Ascending aorta (tissue), 2 donors: Measurements from ENCODE around the gene SNX9. TPM values are rescaled to one million over a fixed set of nuclear protein-coding genes. Genes with fewer than 3 reads are reported as not detected.

Experiments used
- DNase-seq, 2 donors: peaks; one replicate each; pipeline ENCODE4 v3.0.0-alpha.2; 2019; ENCODE audit warnings: low spot score in 2 of 2
- H3K27ac ChIP-seq, 2 donors: fragments of 200-600 bp; sonication (generic); one replicate each; pipeline ENCODE4 v1.5.1; 2016 to 2017; ENCODE audit warnings: mild to moderate bottlenecking in 1 of 2
- H3K27me3 ChIP-seq: fragments of 200-600 bp; sonication (generic); one replicate; pipeline ENCODE4 v1.5.1; 2017
- H3K36me3 ChIP-seq, 2 donors: fragments of 200-600 bp; sonication (generic); one replicate each; pipeline ENCODE4 v1.5.1; 2016
- H3K4me1 ChIP-seq, 2 donors: fragments of 200-600 bp; sonication (generic); one replicate each; pipeline ENCODE4 v1.5.1; 2016 to 2017; ENCODE audit warnings: mild to moderate bottlenecking in 1 of 2
- H3K4me3 ChIP-seq, 2 donors: fragments of 200-600 bp; sonication (generic); one replicate each; pipeline ENCODE4 v1.5.1; 2016 to 2017; ENCODE audit warnings: mild to moderate bottlenecking in 1 of 2
- H3K9me3 ChIP-seq, 2 donors: fragments of 200-600 bp; sonication (generic); one replicate each; pipeline ENCODE4 v1.5.1; 2016
- intact Hi-C: fragments of 100-400 bp; cut with DNase I; formaldehyde crosslinking; loops from one replicate; pipeline ENCODE4 v1.15.1; 2023
- total RNA-seq: library from RNA; depleted of rRNA; stranded (reverse); fragments of >200 nt; gene quantifications from one replicate; pipeline ENCODE4 v1.1.0, GENCODE V29; 2016
- TF ChIP-seq, protein P1 (sequence below), 3 experiments: fragments of 200-600 bp in 2 of 3; fragments of 450-650 bp in 1 of 3; sonication (generic) in 2 of 3; IDR thresholded peaks; one replicate each; pipeline ENCODE4 v1.5.1; 2016 to 2019; ENCODE audit warnings: antibody characterized with exemption in 3 of 3, mild to moderate bottlenecking in 1 of 3, moderate library complexity in 1 of 3

Gene SNX9
- total RNA-seq, 1 donor from 2014 or later, result 55.2 TPM

DNA sequence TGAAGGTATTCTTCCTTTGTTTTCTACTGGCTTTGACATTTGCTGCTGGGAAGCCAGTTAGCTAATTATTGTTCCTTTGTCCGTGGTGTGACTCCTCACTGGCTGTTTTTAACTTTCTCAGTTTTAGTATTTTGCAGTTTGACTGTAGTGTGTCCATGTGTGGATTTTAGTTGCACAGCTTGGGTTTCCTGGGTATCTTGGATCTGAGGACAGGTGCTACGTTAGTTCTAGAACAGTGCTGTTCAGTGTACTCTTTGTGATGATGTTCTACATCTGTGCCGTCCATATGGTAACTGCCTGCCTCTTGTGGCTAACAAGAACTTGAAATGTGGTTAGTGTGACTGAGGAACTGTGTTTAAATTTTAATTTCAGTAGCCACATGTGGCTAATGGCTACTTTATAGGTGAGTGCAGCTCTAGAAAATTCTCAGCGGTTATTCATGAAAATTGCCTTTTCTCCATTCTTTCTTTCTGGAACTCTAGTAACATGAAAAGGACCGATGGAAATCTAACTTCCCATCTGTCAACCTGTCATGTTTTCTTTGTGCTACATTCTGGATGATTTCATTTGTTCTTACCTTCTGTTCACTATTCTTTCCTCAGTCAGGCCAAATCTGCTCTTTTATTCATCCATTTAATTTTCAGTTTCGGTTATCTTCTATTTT lies 7.4 kb downstream of the SNX9 start:
- intact Hi-C loops, result no loop called here
- Histone ChIP-seq H3K4me1 (peaks cover 0 to 23% of the 10 kb centered on the region in 2 donors), H3K36me3 (no peaks in the 10 kb centered on the region), H3K4me3 (no peak overlapping the region), H3K9me3 (no peaks in the 10 kb centered on the region), H3K27ac (no peak overlapping the region), H3K27me3 (no peaks in the 10 kb centered on the region)
- TF ChIP-seq, protein P1, sequence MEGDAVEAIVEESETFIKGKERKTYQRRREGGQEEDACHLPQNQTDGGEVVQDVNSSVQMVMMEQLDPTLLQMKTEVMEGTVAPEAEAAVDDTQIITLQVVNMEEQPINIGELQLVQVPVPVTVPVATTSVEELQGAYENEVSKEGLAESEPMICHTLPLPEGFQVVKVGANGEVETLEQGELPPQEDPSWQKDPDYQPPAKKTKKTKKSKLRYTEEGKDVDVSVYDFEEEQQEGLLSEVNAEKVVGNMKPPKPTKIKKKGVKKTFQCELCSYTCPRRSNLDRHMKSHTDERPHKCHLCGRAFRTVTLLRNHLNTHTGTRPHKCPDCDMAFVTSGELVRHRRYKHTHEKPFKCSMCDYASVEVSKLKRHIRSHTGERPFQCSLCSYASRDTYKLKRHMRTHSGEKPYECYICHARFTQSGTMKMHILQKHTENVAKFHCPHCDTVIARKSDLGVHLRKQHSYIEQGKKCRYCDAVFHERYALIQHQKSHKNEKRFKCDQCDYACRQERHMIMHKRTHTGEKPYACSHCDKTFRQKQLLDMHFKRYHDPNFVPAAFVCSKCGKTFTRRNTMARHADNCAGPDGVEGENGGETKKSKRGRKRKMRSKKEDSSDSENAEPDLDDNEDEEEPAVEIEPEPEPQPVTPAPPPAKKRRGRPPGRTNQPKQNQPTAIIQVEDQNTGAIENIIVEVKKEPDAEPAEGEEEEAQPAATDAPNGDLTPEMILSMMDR (IDR thresholded peaks at IDR 0.05), result no peak
- DNase-seq, result no peak

DNA sequence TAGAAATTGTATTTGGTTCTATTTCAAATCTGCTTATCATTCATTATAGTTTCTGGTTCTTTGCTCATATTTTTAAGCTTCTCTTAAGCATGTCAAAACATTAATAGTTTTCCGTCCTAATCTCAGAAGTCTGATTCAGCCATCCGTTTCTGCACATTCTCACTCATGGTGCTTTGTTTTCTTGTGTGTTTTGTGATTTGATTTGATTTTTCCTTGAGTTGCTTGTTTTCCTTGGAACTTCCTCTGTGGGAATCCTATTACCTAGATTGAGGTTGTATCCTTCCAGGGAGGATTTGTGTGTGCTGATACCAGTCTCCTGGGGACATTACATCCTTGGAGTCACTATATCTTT lies 7.9 kb downstream of the SNX9 start:
- TF ChIP-seq, protein P1 (IDR thresholded peaks at IDR 0.05), result no peak
- H3K27ac ChIP-seq, result no peak overlapping the region
- DNase-seq, result no peak
- no peaks in the 10 kb centered on the region for H3K27me3 ChIP-seq
- H3K4me1 ChIP-seq, result peaks cover 0 to 22% of the 10 kb centered on the region in 2 donors
- H3K4me3 ChIP-seq, result no peak overlapping the region
- intact Hi-C loops, result no loop called here
- H3K9me3 ChIP-seq, result no peaks in the 10 kb centered on the region
- no peaks in the 10 kb centered on the region for H3K36me3 ChIP-seq

DNA sequence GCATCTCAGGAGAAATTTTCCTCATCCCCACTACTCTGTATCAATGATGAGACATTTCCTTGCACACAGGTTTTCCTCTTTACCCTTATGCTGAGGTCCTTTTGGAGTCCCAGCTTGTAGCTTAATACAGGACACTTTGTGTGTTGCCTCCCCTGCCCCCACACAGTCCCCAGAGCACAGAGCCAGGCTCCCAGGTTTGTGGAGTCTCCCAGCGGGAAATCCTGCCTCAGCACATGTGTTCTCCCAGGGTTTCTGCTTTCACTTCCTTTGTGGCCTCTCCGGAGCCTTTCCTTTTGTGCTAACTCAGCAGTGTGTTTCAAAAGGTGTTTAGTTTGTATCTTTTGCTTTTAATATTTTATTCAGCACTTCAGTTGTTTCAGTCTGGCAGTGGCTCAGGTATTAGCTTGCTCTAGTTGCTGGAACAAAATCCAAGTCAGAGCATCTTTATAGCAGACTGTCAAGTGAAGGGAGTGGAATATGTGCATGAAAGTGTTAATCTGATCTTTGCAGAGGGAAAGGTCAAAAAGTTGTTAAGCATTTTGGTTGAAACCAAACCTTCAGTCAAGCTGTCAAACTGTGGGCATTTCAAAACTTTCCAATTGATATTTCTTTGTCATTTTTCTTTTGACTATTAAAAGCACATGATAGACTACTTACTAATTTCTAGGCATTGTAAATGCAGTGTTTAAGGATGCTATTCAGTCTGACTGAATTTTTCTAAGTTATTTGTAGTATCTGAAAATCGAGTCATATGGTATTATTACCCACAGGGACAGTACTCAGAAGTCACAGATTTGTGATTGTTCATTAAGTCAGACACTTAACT lies 8.6 kb downstream of the SNX9 start:
- no peaks in the 10 kb centered on the region for H3K9me3 ChIP-seq
- TF ChIP-seq, protein P1 (IDR thresholded peaks at IDR 0.05), result no peak
- H3K4me1 ChIP-seq, result peaks cover 0 to 22% of the 10 kb centered on the region in 2 donors
- H3K4me3 ChIP-seq, result no peak overlapping the region
- no peaks in the 10 kb centered on the region for H3K36me3 ChIP-seq
- no peaks in the 10 kb centered on the region for H3K27me3 ChIP-seq
- intact Hi-C loops, result no loop called here
- no peak for DNase-seq
- no peak overlapping the region for H3K27ac ChIP-seq

DNA sequence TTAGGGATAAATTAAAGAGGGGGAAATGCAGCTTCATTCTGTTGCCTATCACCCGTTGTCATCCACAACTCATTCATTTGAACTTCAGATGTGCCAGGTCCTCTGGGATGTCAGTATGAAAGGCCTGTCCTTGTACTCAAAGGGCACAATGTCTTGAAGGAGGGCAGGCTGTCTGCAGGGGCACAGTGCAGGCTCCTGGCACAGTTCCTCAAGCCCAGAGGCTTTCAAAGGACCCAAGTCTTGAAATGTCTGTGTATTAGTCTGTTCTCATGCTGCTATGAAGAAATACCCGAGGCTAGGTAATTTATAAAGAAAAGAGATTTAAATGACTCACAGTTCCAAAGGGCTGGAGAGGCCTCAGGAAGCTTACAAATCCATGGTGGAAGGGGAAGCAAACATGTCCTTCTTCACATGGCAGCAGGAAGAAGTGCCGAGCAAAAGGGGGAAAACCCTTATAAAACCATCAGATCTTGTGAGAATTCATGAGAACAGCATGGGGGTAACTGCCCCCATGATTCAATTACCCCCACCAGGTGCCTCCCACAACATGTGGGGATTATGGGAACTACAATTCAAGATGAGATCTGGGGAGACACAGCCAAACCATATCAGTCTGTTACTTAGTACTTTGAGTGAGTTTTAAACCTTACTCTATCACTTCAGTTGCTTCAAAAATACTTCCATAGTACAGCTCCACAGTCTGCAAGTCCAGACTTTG lies 9.4 kb downstream of the SNX9 start:
- Histone ChIP-seq H3K4me3 (no peak overlapping the region), H3K36me3 (no peaks in the 10 kb centered on the region), H3K4me1 (peaks cover 0 to 22% of the 10 kb centered on the region in 2 donors), H3K9me3 (no peaks in the 10 kb centered on the region), H3K27ac (no peak overlapping the region), H3K27me3 (no peaks in the 10 kb centered on the region)
- intact Hi-C loops, result no loop called here
- TF ChIP-seq, protein P1 (IDR thresholded peaks at IDR 0.05), result no peak
- no peak for DNase-seq

DNA sequence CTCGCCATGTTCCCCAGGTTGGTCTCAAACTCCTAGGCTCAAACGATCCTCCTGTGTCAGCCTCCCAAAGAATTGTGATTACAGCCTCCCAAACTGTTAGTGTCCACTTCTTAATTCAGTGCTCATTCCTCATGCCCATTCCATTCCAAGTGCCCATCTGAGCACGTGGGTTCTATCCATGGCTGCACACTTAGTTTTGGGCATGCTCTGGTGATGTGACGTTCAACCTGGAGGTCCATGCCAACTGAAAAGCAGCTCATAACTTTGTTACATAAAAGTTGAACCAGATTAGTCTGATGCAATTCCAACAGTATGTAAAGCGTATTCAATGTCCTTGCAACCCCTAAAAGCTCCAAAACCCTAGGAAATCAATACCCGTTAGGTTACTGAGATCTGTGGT lies 11.5 kb downstream of the SNX9 start:
- no peaks in the 10 kb centered on the region for H3K27me3 ChIP-seq
- intact Hi-C loops, result no loop called here

More for the DNA sequence above, 11.5 kb downstream of the SNX9 start:
- no peak overlapping the region for H3K27ac ChIP-seq
- H3K4me1 ChIP-seq, result peaks cover 4 to 23% of the 10 kb centered on the region in 2 donors
- no peak overlapping the region for H3K4me3 ChIP-seq
- TF ChIP-seq, protein P1 (IDR thresholded peaks at IDR 0.05), result no peak
- no peak for DNase-seq
- H3K9me3 ChIP-seq, result no peaks in the 10 kb centered on the region
- no peaks in the 10 kb centered on the region for H3K36me3 ChIP-seq
